GM21526 (cell line): Measurements from ENCODE around the gene PRKAG2.
A peak's percentile ranks its signal among the peaks of the same experiment; 100 is the strongest.

Experiments
- ATAC-seq: cut with Tn5 transposase; IDR thresholded peaks from one replicate; pipeline ENCODE4 v1.9.1; 2021; ENCODE audit warnings: moderate library complexity; ENCODE audit not compliant: unreplicated experiment, low FRiP score

Gene PRKAG2

GRCh38 chr7:151740081-151740851 is 136.6 kb downstream of the PRKAG2 start:
- no peak for ATAC-seq

- ATAC-seq: no peak
Measured at GRCh38 chr7:151738925-151739324, 138.0 kb downstream of the PRKAG2 start.

GRCh38 chr7:151736403-151736909 is 140.5 kb downstream of the PRKAG2 start:
- no peak for ATAC-seq

GRCh38 chr7:151735851-151736402 is 141.0 kb downstream of the PRKAG2 start:
- no peak for ATAC-seq

- ATAC-seq: no peak
Measured at GRCh38 chr7:151735186-151735850, 141.6 kb downstream of the PRKAG2 start.

GRCh38 chr7:151732834-151733592 is 143.9 kb downstream of the PRKAG2 start:
- no peak for ATAC-seq

GRCh38 chr7:151732292-151732691 is 144.6 kb downstream of the PRKAG2 start:
- ATAC-seq: no peak

- ATAC-seq: no peak
Measured at GRCh38 chr7:151731022-151731441, 145.9 kb downstream of the PRKAG2 start.

- ATAC-seq: no peak
Measured at GRCh38 chr7:151730591-151730990, 146.3 kb downstream of the PRKAG2 start.

- ATAC-seq: no peak
Measured at GRCh38 chr7:151729521-151729921, 147.4 kb downstream of the PRKAG2 start.

GRCh38 chr7:151728746-151729145 is 148.2 kb downstream of the PRKAG2 start:
- no peak for ATAC-seq

- ATAC-seq: no peak
Measured at GRCh38 chr7:151728286-151728660, 148.6 kb downstream of the PRKAG2 start.

GRCh38 chr7:151727579-151728285 is 149.2 kb downstream of the PRKAG2 start:
- ATAC-seq: peak; percentile 67

GRCh38 chr7:151726652-151727578 is 150.0 kb downstream of the PRKAG2 start:
- no peak for ATAC-seq

GRCh38 chr7:151725844-151726651 is 150.9 kb downstream of the PRKAG2 start:
- no peak for ATAC-seq

- ATAC-seq: no peak
Measured at GRCh38 chr7:151724920-151725584, 151.9 kb downstream of the PRKAG2 start.

- ATAC-seq: no peak
Measured at GRCh38 chr7:151724250-151724915, 152.5 kb downstream of the PRKAG2 start.
